GM19193 (cell line): ENCODE data around the gene ASPSCR1.

Experiments
- POLR2A ChIP-seq: IDR thresholded peaks from 4 replicates; pipeline ENCODE4 v1.6.1; 2011; ENCODE audit not compliant: insufficient read depth, insufficient read length; ENCODE audit errors: extremely low read depth

Gene ASPSCR1

GRCh38 chr17:81934850-81935708, 42.4 kb upstream of the ASPSCR1 start:
- TF ChIP-seq POLR2A, result no peak

- TF ChIP-seq POLR2A, result no peak
Measured at GRCh38 chr17:81935709-81936084, 41.7 kb upstream of the ASPSCR1 start.

- no peak for TF ChIP-seq POLR2A
Measured at GRCh38 chr17:81939218-81939617, 38.2 kb upstream of the ASPSCR1 start.

GRCh38 chr17:81939881-81940385, 37.5 kb upstream of the ASPSCR1 start:
- no peak for TF ChIP-seq POLR2A

- no peak for TF ChIP-seq POLR2A
Measured at GRCh38 chr17:81940538-81941483, 36.6 kb upstream of the ASPSCR1 start.

GRCh38 chr17:81941484-81942166, 35.8 kb upstream of the ASPSCR1 start:
- no peak for TF ChIP-seq POLR2A

GRCh38 chr17:81942167-81942553, 35.3 kb upstream of the ASPSCR1 start:
- TF ChIP-seq POLR2A, result no peak

GRCh38 chr17:81944858-81945257, 32.6 kb upstream of the ASPSCR1 start:
- TF ChIP-seq POLR2A, result no peak

- TF ChIP-seq POLR2A, result no peak
Measured at GRCh38 chr17:81947189-81947588, 30.2 kb upstream of the ASPSCR1 start, which contains the start of gene MYADML2. TSS of gene MYADML2 (minus strand) at chr17:81947233. CDS start at chr17:81941741, 5,492 bp downstream.

GRCh38 chr17:81948635-81949378, 28.6 kb upstream of the ASPSCR1 start:
- no peak for TF ChIP-seq POLR2A

GRCh38 chr17:81950501-81950900, 26.9 kb upstream of the ASPSCR1 start:
- TF ChIP-seq POLR2A, result no peak

- TF ChIP-seq POLR2A, result no peak
Measured at GRCh38 chr17:81951785-81952684, 25.4 kb upstream of the ASPSCR1 start.

- no peak for TF ChIP-seq POLR2A
Measured at GRCh38 chr17:81952792-81953228, 24.6 kb upstream of the ASPSCR1 start.
